ENCODE measurements around the gene GAREM2. TPM values are rescaled to one million over a fixed set of nuclear protein-coding genes. Genes with fewer than 3 reads are reported as not detected.

Gene GAREM2
- total and polyA plus RNA-seq, 2 donors from 2014 or later, result 1.2 to 3.2 TPM

DNA sequence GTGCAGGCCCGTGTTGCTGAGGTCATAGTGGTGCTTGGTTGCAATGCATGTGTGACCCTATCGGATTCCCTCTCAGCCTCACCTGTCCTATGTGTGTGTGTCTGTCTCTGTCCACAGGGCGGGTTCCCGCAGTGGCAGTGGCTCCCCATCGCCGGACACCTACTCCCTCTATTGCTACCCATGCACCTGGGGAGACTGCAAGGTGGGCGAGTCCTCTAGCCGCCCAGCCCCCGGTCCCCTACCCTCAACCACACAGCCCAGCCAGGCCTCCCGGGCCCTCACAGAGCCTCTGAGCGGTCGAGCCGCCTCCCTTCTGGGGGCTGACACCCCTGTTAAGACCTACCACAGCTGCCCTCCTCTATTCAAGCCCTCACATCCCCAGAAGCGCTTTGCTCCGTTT, 14.2 kb downstream of the GAREM2 start:
- Histone ChIP-seq H3K36me3 (ENCODE audit: control insufficient read depth in 2 of 3, insufficient read depth in 3 of 3, low read length in 3 of 3) (peaks cover 0 to 9% (median 7%) of the 10 kb centered on the region in 3 donors), H3K27me3 (ENCODE audit: control insufficient read depth, insufficient read depth, low read length) (no peaks in the 10 kb centered on the region), H3K27ac (ENCODE audit: low read depth in 2 of 2, low read length in 2 of 2) (no peak overlapping the region), H3K9ac (ENCODE audit: low read length in 3 of 3) (no peak overlapping the region), H3K4me3 (ENCODE audit: low read length in 3 of 3) (no peak overlapping the region), H3K4me1 (ENCODE audit: control insufficient read depth in 2 of 3, insufficient read depth in 2 of 3, low read depth in 1 of 3, low read length in 3 of 3) (peaks cover 0 to 4% (median 0%) of the 10 kb centered on the region in 3 donors), H3K9me3 (ENCODE audit: control insufficient read depth in 2 of 3, insufficient read depth in 1 of 3, low read length in 3 of 3) (no peaks in the 10 kb centered on the region)
- TF ChIP-seq, protein P1, sequence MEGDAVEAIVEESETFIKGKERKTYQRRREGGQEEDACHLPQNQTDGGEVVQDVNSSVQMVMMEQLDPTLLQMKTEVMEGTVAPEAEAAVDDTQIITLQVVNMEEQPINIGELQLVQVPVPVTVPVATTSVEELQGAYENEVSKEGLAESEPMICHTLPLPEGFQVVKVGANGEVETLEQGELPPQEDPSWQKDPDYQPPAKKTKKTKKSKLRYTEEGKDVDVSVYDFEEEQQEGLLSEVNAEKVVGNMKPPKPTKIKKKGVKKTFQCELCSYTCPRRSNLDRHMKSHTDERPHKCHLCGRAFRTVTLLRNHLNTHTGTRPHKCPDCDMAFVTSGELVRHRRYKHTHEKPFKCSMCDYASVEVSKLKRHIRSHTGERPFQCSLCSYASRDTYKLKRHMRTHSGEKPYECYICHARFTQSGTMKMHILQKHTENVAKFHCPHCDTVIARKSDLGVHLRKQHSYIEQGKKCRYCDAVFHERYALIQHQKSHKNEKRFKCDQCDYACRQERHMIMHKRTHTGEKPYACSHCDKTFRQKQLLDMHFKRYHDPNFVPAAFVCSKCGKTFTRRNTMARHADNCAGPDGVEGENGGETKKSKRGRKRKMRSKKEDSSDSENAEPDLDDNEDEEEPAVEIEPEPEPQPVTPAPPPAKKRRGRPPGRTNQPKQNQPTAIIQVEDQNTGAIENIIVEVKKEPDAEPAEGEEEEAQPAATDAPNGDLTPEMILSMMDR (IDR thresholded peaks at IDR 0.05; ENCODE audit: borderline replicate concordance, extremely low read depth, insufficient read depth), result no peak
- DNase-seq, result no peak
- intact Hi-C loops (cut with DNase I), result no loop called here
- FAIRE-seq, result no peak

DNA sequence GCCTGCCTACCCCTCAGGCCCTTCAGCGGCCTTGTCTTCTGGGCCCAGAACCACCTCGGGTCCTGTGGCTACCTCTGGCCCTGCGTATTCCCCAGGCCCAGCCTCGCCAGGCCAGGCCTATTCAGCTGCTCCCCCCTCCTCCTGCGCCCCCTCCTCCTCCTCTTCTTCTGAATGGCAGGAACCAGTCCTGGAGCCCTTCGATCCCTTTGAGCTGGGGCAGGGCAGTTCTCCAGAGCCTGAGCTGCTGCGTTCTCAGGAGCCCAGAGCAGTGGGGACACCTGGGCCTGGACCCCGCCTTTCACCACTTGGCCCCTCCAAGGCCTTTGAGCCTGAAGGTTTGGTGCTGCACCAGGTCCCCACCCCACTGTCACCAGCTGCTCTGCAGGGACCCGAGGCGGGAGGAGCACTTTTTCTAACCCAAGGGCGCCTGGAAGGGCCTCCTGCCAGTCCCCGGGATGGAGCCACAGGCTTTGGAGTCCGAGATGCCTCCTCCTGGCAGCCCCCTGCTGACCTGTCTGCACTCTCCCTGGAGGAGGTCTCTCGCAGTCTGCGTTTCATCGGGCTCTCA, 14.7 kb downstream of the GAREM2 start:
- Histone ChIP-seq H3K36me3 (ENCODE audit: control insufficient read depth in 2 of 3, insufficient read depth in 3 of 3, low read length in 3 of 3) (peaks cover 0 to 10% (median 7%) of the 10 kb centered on the region in 3 donors), H3K27ac (ENCODE audit: low read depth in 2 of 2, low read length in 2 of 2) (no peak overlapping the region), H3K27me3 (ENCODE audit: control insufficient read depth, insufficient read depth, low read length) (no peaks in the 10 kb centered on the region), H3K9me3 (ENCODE audit: control insufficient read depth in 2 of 3, insufficient read depth in 1 of 3, low read length in 3 of 3) (no peaks in the 10 kb centered on the region), H3K9ac (ENCODE audit: low read length in 3 of 3) (no peak overlapping the region), H3K4me3 (ENCODE audit: low read length in 3 of 3) (no peak overlapping the region), H3K4me1 (ENCODE audit: control insufficient read depth in 2 of 3, insufficient read depth in 2 of 3, low read depth in 1 of 3, low read length in 3 of 3) (peaks cover 0 to 4% (median 0%) of the 10 kb centered on the region in 3 donors)
- intact Hi-C loops (cut with DNase I), result no loop called here
- TF ChIP-seq, protein P1 (IDR thresholded peaks at IDR 0.05; ENCODE audit: borderline replicate concordance, extremely low read depth, insufficient read depth), result no peak
- FAIRE-seq (no peak), DNase-seq (no peak)

DNA sequence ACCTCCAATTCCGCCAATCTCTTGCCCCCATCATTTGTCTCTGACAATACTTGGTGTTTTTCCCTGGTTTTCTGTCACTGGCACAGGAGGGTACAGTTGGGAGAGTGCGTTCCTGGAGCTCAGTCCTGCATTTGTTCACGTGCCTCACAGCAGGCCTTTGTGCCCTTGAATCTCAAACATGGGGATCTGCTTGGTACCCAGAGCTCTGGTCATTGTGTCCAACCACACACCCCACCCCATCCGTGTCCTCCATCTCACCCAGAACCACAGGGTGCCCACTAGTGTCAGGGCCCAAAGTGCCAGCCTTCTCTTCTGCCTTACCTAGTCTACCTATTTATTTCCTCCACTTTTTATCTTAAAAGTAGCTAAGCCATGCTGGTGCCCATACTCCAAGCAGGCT, 16.2 kb downstream of the GAREM2 start:
- no peak overlapping the region for H3K27ac ChIP-seq (ENCODE audit: low read depth in 2 of 2, low read length in 2 of 2)
- H3K27me3 ChIP-seq (ENCODE audit: control insufficient read depth, insufficient read depth, low read length), result no peaks in the 10 kb centered on the region
- intact Hi-C loops (cut with DNase I), result no loop called here
- FAIRE-seq, result no peak
- no peak overlapping the region for H3K9ac ChIP-seq (ENCODE audit: low read length in 3 of 3)
- no peak overlapping the region for H3K4me3 ChIP-seq (ENCODE audit: low read length in 3 of 3)
- H3K4me1 ChIP-seq (ENCODE audit: control insufficient read depth in 2 of 3, insufficient read depth in 2 of 3, low read depth in 1 of 3, low read length in 3 of 3), result peaks cover 0 to 4% (median 0%) of the 10 kb centered on the region in 3 donors
- no peaks in the 10 kb centered on the region for H3K9me3 ChIP-seq (ENCODE audit: control insufficient read depth in 2 of 3, insufficient read depth in 1 of 3, low read length in 3 of 3)
- TF ChIP-seq, protein P1 (IDR thresholded peaks at IDR 0.05; ENCODE audit: borderline replicate concordance, extremely low read depth, insufficient read depth), result no peak
- DNase-seq, result no peak
- H3K36me3 ChIP-seq (ENCODE audit: control insufficient read depth in 2 of 3, insufficient read depth in 3 of 3, low read length in 3 of 3), result peaks cover 0 to 24% (median 13%) of the 10 kb centered on the region in 3 donors

DNA sequence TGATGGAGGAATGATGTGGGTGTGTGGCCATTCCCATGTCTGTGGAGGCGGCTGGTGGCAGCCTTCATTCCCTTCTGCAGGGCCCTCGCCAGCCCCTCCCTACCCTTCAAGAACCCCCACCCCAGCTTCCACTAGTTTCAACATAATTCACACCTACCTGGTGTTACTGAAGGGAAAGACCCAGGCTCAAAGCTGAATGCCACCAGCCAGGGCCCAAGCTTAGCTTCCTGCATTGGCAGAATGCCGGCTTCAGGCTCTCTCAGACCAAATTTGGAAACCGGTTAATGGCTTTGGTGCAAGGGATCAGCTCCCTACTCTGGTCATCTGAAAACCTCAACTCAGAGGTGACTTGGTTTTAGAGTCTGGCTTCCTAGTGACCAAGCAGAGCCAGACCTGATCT, 16.9 kb downstream of the GAREM2 start:
- Histone ChIP-seq H3K4me3 (ENCODE audit: low read length in 3 of 3) (no peak overlapping the region), H3K9me3 (ENCODE audit: control insufficient read depth in 2 of 3, insufficient read depth in 1 of 3, low read length in 3 of 3) (no peaks in the 10 kb centered on the region), H3K36me3 (ENCODE audit: control insufficient read depth in 2 of 3, insufficient read depth in 3 of 3, low read length in 3 of 3) (peaks cover 0 to 30% (median 16%) of the 10 kb centered on the region in 3 donors), H3K27me3 (ENCODE audit: control insufficient read depth, insufficient read depth, low read length) (no peaks in the 10 kb centered on the region), H3K27ac (ENCODE audit: low read depth in 2 of 2, low read length in 2 of 2) (no peak overlapping the region), H3K9ac (ENCODE audit: low read length in 3 of 3) (no peak overlapping the region), H3K4me1 (ENCODE audit: control insufficient read depth in 2 of 3, insufficient read depth in 2 of 3, low read depth in 1 of 3, low read length in 3 of 3) (no peaks in the 10 kb centered on the region)
- FAIRE-seq, result no peak
- TF ChIP-seq, protein P1 (IDR thresholded peaks at IDR 0.05; ENCODE audit: borderline replicate concordance, extremely low read depth, insufficient read depth), result no peak
- DNase-seq, result no peak
- intact Hi-C loops (cut with DNase I), result no loop called here

Data from kidney (tissue), 14 donors.